A673 (cell line): ENCODE measurements around the gene CCDC106. TPM values are rescaled to one million over a fixed set of nuclear protein-coding genes. Genes with fewer than 3 reads are reported as not detected.

Experiments
- BruUV-seq: library from RNA; stranded (reverse); fragments of 400-500 nt; replicated peaks from 2 replicates; lab custom pipeline; 2021; lab: Mats Ljungman, UMichigan
- CTCF ChIA-PET: fragments of 300-600 bp; sonication (Branson Sonifier 250); formaldehyde crosslinking; loops from one replicate; lab custom pipeline; 2022; ENCODE audit warnings: antibody characterized with exemption; lab: Charles Lee
- POLR2A ChIA-PET: fragments of 300-600 bp; sonication (Branson Sonifier 250); formaldehyde crosslinking; loops from one replicate; lab custom pipeline; 2022; ENCODE audit warnings: antibody characterized with exemption; ENCODE audit not compliant: low non-redundant PET; lab: Charles Lee
- DNase-seq: peaks from one replicate; pipeline ENCODE4 v3.0.0-alpha.2; 2015; ENCODE audit warnings: low spot score
- H3K27ac ChIP-seq: fragments of 200-600 bp; sonication (generic); 2 replicates; pipeline ENCODE4 v1.5.1; 2016; ENCODE audit warnings: mixed run types, low read depth, mild to moderate bottlenecking, mixed read lengths, antibody characterized with exemption, low read length; ENCODE audit not compliant: poor library complexity, severe bottlenecking
- H3K27me3 ChIP-seq: fragments of 200-600 bp; sonication (generic); replicated peaks from 2 replicates; pipeline ENCODE4 v1.6.1; 2017; ENCODE audit warnings: mixed run types, low read depth, mild to moderate bottlenecking, mixed read lengths, antibody characterized with exemption, low read length; ENCODE audit not compliant: insufficient read depth, poor library complexity
- H3K36me3 ChIP-seq: fragments of 200-600 bp; sonication (generic); 2 replicates; pipeline ENCODE4 v1.6.1; 2016; ENCODE audit warnings: mixed run types, mild to moderate bottlenecking, mixed read lengths, antibody characterized with exemption, low read length; ENCODE audit not compliant: insufficient read depth, poor library complexity, severe bottlenecking
- H3K4me1 ChIP-seq: fragments of 200-600 bp; sonication (generic); 2 replicates; pipeline ENCODE4 v1.6.1; 2017; ENCODE audit warnings: mixed run types, mild to moderate bottlenecking, mixed read lengths, antibody characterized with exemption, low read length; ENCODE audit not compliant: insufficient read depth, poor library complexity, severe bottlenecking
- H3K4me3 ChIP-seq: fragments of 200-600 bp; sonication (generic); 2 replicates; pipeline ENCODE4 v1.5.1; 2016; ENCODE audit warnings: low read depth, mixed run types, mild to moderate bottlenecking, mixed read lengths, low read length; ENCODE audit not compliant: poor library complexity, severe bottlenecking
- H3K9me3 ChIP-seq: fragments of 200-600 bp; sonication (generic); 2 replicates; pipeline ENCODE4 v1.6.1; 2016; ENCODE audit warnings: mixed run types, low read depth, mild to moderate bottlenecking, mixed read lengths, antibody characterized with exemption, low read length; ENCODE audit not compliant: poor library complexity, severe bottlenecking
- EZH2 ChIP-seq: fragments of 200-600 bp; sonication (generic); IDR thresholded peaks from 2 replicates; pipeline ENCODE4 v1.6.1; 2017; ENCODE audit warnings: borderline replicate concordance, low read depth, mild to moderate bottlenecking, mixed read lengths, antibody characterized with exemption, low read length; ENCODE audit not compliant: poor library complexity, severe bottlenecking
- intact Hi-C: fragments of 100-400 bp; cut with micrococcal nuclease; formaldehyde crosslinking; loops from one replicate; pipeline ENCODE4 v1.10.0; 2022; ENCODE audit not compliant: unreplicated experiment
- total RNA-seq: library from RNA; stranded (reverse); gene quantifications from 2 replicates; pipeline ENCODE4 v1.2.3, GENCODE V29; 2021
- TF ChIP-seq, protein P1 (sequence below): fragments of 300-800, 200-600 bp; sonication (generic); conservative IDR thresholded peaks from 2 replicates; pipeline ENCODE4 v1.5.1; 2017; ENCODE audit warnings: low read depth, mild to moderate bottlenecking, antibody characterized with exemption, low read length, moderate library complexity, mixed read lengths

CCDC106 gene
- total RNA-seq, 1 experiment from 2014 or later, result 41.5 TPM

DNA sequence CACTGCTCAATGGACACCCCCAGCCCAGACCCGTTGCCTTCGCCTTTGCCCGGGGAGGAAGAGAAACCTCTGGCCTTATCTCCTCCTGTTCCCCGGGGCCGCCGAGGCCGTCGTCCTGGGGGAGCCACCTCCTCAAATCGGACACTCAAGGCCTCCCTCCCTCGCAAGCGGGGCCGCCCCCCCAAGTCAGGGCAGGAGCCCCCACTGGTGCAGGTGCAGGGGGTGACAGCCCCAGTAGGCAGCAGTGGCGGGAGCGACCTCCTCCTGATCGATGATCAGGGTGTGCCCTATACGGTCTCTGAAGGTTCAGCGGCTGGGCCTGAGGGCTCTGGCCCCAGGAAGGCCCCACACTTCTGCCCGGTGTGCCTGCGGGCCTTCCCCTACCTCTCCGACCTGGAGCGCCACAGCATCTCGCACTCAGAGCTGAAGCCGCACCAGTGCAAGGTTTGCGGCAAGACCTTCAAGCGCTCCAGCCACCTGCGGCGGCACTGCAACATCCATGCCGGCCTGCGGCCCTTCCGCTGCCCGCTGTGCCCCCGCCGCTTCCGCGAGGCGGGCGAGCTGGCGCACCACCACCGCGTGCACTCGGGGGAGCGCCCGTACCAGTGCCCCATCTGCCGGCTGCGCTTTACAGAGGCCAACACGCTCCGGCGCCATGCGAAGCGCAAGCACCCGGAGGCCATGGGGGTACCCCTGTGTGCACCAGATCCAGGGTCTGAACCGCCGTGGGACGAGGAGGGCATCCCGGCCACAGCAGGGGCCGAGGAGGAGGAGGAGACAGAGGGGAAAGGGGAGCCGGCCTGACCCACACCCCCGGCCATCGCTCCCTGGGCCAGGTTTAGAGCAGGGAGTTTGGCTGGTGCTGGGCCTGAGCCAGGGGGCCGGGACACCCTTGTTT lies 45.7 kb upstream of the CCDC106 start:
- CTCF ChIA-PET, result no interaction called here
- peaks cover 31% of the 10 kb centered on the region for H3K4me1 ChIP-seq
- peak overlapping the region; percentile 100 for H3K27ac ChIP-seq
- no TSS peak for BruUV-seq
- H3K36me3 ChIP-seq, result peaks cover 2% of the 10 kb centered on the region
- no peak for TF ChIP-seq EZH2
- TF ChIP-seq, protein P1, sequence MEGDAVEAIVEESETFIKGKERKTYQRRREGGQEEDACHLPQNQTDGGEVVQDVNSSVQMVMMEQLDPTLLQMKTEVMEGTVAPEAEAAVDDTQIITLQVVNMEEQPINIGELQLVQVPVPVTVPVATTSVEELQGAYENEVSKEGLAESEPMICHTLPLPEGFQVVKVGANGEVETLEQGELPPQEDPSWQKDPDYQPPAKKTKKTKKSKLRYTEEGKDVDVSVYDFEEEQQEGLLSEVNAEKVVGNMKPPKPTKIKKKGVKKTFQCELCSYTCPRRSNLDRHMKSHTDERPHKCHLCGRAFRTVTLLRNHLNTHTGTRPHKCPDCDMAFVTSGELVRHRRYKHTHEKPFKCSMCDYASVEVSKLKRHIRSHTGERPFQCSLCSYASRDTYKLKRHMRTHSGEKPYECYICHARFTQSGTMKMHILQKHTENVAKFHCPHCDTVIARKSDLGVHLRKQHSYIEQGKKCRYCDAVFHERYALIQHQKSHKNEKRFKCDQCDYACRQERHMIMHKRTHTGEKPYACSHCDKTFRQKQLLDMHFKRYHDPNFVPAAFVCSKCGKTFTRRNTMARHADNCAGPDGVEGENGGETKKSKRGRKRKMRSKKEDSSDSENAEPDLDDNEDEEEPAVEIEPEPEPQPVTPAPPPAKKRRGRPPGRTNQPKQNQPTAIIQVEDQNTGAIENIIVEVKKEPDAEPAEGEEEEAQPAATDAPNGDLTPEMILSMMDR, result no peak
- no peaks in the 10 kb centered on the region for H3K27me3 ChIP-seq
- POLR2A ChIA-PET, result no interaction called here
- intact Hi-C loops, result loop anchor here (5.0 kb wide), 1 partner anchor 195 kb away; the partner anchor contains the start of gene UBE2S
- DNase-seq, result no peak
- no peak overlapping the region for H3K4me3 ChIP-seq
- H3K9me3 ChIP-seq, result no peaks in the 10 kb centered on the region

DNA sequence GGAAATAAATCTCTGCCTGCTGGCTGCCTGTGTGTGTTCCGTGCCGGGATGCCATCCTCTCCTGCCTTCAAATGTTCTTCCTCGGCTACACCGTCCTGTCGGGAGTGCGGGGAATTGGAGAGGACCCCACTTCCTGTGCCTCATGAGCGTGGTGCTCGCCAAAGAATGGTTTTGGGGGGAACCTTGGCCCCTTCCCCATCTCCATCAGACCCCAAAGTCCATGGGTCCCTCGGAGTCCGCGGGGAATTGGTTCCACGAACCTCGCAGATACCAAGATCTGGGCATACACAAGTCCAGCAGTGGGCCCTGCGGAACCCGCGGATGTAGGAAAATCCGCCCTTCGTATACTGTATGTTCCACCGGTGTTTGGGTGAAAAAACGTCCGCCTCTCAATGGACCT lies 44.9 kb upstream of the CCDC106 start:
- H3K27ac ChIP-seq, result no peak overlapping the region
- CTCF ChIA-PET, result no interaction called here
- H3K4me1 ChIP-seq, result peaks cover 27% of the 10 kb centered on the region
- TF ChIP-seq EZH2, result no peak
- no peaks in the 10 kb centered on the region for H3K36me3 ChIP-seq
- POLR2A ChIA-PET, result no interaction called here
- BruUV-seq, result no TSS peak
- no peaks in the 10 kb centered on the region for H3K9me3 ChIP-seq
- intact Hi-C loops, result loop anchor here (5.0 kb wide), 1 partner anchor 196 kb away; the partner anchor contains the start of gene UBE2S
- no peaks in the 10 kb centered on the region for H3K27me3 ChIP-seq
- H3K4me3 ChIP-seq, result no peak overlapping the region
- DNase-seq, result no peak

DNA sequence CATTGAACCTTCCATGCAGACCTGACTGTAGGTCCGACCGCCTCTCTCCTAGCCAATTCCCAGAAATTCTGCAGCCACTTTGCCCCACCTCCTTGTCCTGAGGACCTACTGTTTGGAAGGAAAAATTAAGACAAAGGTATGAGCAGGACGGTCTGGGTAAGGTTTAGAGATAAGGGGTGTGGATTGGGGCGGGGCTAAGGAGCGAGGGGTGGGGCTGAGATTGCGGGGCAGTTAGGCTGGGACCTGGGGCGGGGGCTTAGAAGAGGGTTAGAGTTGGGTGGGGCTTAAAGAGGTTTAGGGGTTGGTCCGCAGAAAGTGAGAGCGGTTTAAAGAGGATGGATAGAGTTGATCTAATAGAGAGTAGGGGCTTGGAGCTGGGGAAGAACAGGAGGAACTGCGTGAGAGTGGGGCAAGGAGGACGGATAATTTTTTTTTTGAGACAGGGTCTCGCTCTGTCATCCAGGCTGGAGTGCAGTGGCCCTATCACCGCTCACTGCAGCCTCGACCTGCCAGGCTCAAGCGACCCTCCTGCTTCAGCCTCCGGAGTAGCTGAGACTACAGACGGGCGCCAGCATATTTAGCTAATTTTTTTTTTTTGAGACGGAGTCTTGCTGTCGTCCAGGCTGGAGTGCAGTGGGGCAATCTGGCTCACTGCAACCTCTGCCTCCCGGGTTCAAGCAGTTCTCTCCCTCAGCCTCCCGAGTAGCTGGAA lies 44.3 kb upstream of the CCDC106 start:
- no peaks in the 10 kb centered on the region for H3K9me3 ChIP-seq
- peaks cover 21% of the 10 kb centered on the region for H3K4me1 ChIP-seq
- H3K4me3 ChIP-seq, result no peak overlapping the region
- ChIA-PET CTCF (interaction anchor here (1.0 kb wide), 1 partner anchor 100 kb away, joined by 6 read pairs; no protein-coding TSS in a partner anchor), POLR2A (interaction anchor here (1.1 kb wide), 1 partner anchor 15 kb away, joined by 6 read pairs; no protein-coding TSS in a partner anchor)
- no peaks in the 10 kb centered on the region for H3K36me3 ChIP-seq
- intact Hi-C loops, result loop anchor here (5.0 kb wide), 1 partner anchor 196 kb away; the partner anchor contains the start of gene UBE2S
- no TSS peak for BruUV-seq
- H3K27me3 ChIP-seq, result no peaks in the 10 kb centered on the region
- TF ChIP-seq, protein P1, result no peak
- no peak for TF ChIP-seq EZH2
- H3K27ac ChIP-seq, result peak overlapping the region; percentile 93
- no peak for DNase-seq
